GM12878 (cell line): Measurements from ENCODE around the gene FKBP4. TPM values are rescaled to one million over a fixed set of nuclear protein-coding genes. Genes with fewer than 3 reads are reported as not detected.
"Not testable (repeated sequence)": the region's sequence is repeated elsewhere in the genome, so short reads cannot be mapped to it uniquely, and the experiment has no call there.

Experiments used
- ATAC-seq: fragments of 200-7000 bp; cut with Tn5 transposase; 3 replicates; pipeline ENCODE4 v1.9.1; 2020; ENCODE audit warnings: mild to moderate bottlenecking, moderate library complexity
- BruUV-seq: library from RNA; stranded (reverse); fragments of 400-500 nt; replicated peaks from 2 replicates; lab custom pipeline; 2021; lab: Mats Ljungman, UMichigan
- CTCF ChIA-PET: fragments of 300-600 bp; sonication (Branson Sonifier 250); formaldehyde crosslinking; extraction: SDS; loops from one replicate; lab custom pipeline; 2021; ENCODE audit warnings: inconsistent platforms; lab: Yijun Ruan, JAX
- POLR2A ChIA-PET: fragments of 350-600 bp; formaldehyde crosslinking; extraction: SDS; loops from one replicate; lab custom pipeline; 2021; ENCODE audit warnings: inconsistent platforms; lab: Charles Lee
- RAD21 ChIA-PET: fragments of 300-600 bp; sonication (Branson Sonifier 250); formaldehyde crosslinking; loops from one replicate; lab custom pipeline; 2023; ENCODE audit warnings: antibody characterized with exemption; ENCODE audit not compliant: unreplicated experiment; lab: Charles Lee
- SMC1A ChIA-PET: fragments of 300-600 bp; sonication (Branson Sonifier 250); formaldehyde crosslinking; loops from one replicate; lab custom pipeline; 2023; ENCODE audit not compliant: unreplicated experiment, uncharacterized antibody; lab: Charles Lee
- DNase-seq: peaks from one replicate; pipeline ENCODE4 v3.0.0-alpha.2; 2011; ENCODE audit warnings: low read depth, low spot score
- FAIRE-seq: peaks from 3 replicates; lab custom pipeline; 2011; peaks lifted over from hg19 to GRCh38; lab: Jason Lieb, UNC
- H2AFZ ChIP-seq: 2 replicates; pipeline ENCODE4 v1.6.0; 2011; ENCODE audit warnings: low read depth, low read length, control low read depth; ENCODE audit not compliant: control insufficient read depth
- H3K27ac ChIP-seq: 2 replicates; pipeline ENCODE4 v1.5.1; 2011; ENCODE audit warnings: control low read depth; ENCODE audit not compliant: control insufficient read depth, insufficient read depth
- H3K27me3 ChIP-seq, 2 experiments: replicated peaks in 1 of 2; 2 replicates each; pipeline versions ENCODE4 v1.6.0 to v1.6.1; 2011; ENCODE audit warnings: low read length in 1 of 2; ENCODE audit not compliant: control insufficient read depth in 2 of 2, insufficient read depth in 2 of 2
- H3K36me3 ChIP-seq, 2 experiments: 2 replicates each; pipeline ENCODE4 v1.5.1; 2011; ENCODE audit warnings: low read length in 1 of 2; ENCODE audit not compliant: control insufficient read depth in 2 of 2, insufficient read depth in 2 of 2
- H3K4me1 ChIP-seq: 2 replicates; pipeline ENCODE4 v1.6.1; 2011; ENCODE audit warnings: mild to moderate bottlenecking, low read length, moderate library complexity, mixed read lengths; ENCODE audit not compliant: control insufficient read depth, insufficient read depth
- H3K4me2 ChIP-seq: 2 replicates; pipeline ENCODE4 v1.6.0; 2011; ENCODE audit warnings: control low read depth; ENCODE audit not compliant: control insufficient read depth, insufficient read depth
- H3K4me3 ChIP-seq: fragments of 200-600 bp; sonication (generic); 2 replicates; pipeline ENCODE4 v1.5.1; 2016
- H3K79me2 ChIP-seq: 2 replicates; pipeline ENCODE4 v1.6.0; 2011; ENCODE audit warnings: low read length; ENCODE audit not compliant: control insufficient read depth, insufficient read depth
- H3K9ac ChIP-seq: 2 replicates; pipeline ENCODE4 v1.8.0; 2011; ENCODE audit warnings: low read length, control low read depth, mixed read lengths; ENCODE audit not compliant: control insufficient read depth, insufficient read depth
- H3K9me3 ChIP-seq: replicated peaks from 3 replicates; pipeline ENCODE4 v1.5.1; 2011; ENCODE audit warnings: mild to moderate bottlenecking, low read length; ENCODE audit not compliant: control insufficient read depth, insufficient read depth
- H4K20me1 ChIP-seq: 2 replicates; pipeline ENCODE4 v1.6.0; 2011; ENCODE audit not compliant: control insufficient read depth, insufficient read depth
- ASH2L ChIP-seq: fragments of 300-600, 200-600 bp; sonication (generic); IDR thresholded peaks from 2 replicates; pipeline ENCODE4 v1.6.1; 2017; ENCODE audit warnings: low read depth, mild to moderate bottlenecking, borderline replicate concordance
- IKZF1 ChIP-seq: fragments of 450-650 bp; conservative IDR thresholded peaks from 2 replicates; pipeline ENCODE4 v1.6.1; 2017; ENCODE audit warnings: antibody characterized with exemption, mild to moderate bottlenecking
- KLF5 ChIP-seq: fragments of 450-650 bp; IDR thresholded peaks from 2 replicates; pipeline ENCODE4 v1.6.1; 2014; ENCODE audit warnings: mild to moderate bottlenecking; ENCODE audit not compliant: partially characterized antibody
- NFYA ChIP-seq: IDR thresholded peaks from 2 replicates; pipeline ENCODE4 v1.6.1; 2011; ENCODE audit warnings: low read depth, mild to moderate bottlenecking, low read length, improper control_type of control experiment, borderline replicate concordance
- RCOR1 ChIP-seq: conservative IDR thresholded peaks from 2 replicates; pipeline ENCODE4 v1.6.1; 2012; ENCODE audit warnings: low read depth, low read length, improper control_type of control experiment
- ZNF24 ChIP-seq: fragments of 450-650 bp; IDR thresholded peaks from 2 replicates; pipeline ENCODE4 v1.6.1; 2017; ENCODE audit warnings: antibody characterized with exemption, mild to moderate bottlenecking
- WGBS: methylation state at CpG from one replicate; pipeline ENCODE4 v1.1.6; 2016; ENCODE audit warnings: low lambda C conversion rate; ENCODE audit not compliant: insufficient replicate concordance, insufficient coverage; ENCODE audit errors: missing lambda C conversion rate; 5-methylcytosine and 5-hydroxymethylcytosine counted together
- in situ Hi-C: fragments of 300-500 bp; cut with MboI; formaldehyde crosslinking; loops from 9 replicates; pipeline ENCODE4 v1.14.3; 2018; ENCODE audit warnings: mixed read lengths
- intact Hi-C: fragments of 100-400 bp; cut with micrococcal nuclease; formaldehyde crosslinking; loops from one replicate; pipeline ENCODE4 v1.14.2; 2022; ENCODE audit not compliant: unreplicated experiment
- polyA plus RNA-seq, 11 experiments: library from polyadenylated mRNA; depleted of rRNA in 4 of 11; unstranded in 6 of 11; stranded (reverse) in 5 of 11; fragments of >200 nt; fragmentation: Nextera tagmentation in 4 of 11; fragmentation: Illumina TruSeq in 1 of 11; extraction: Ambion mirVana in 4 of 11; extraction: Trizol in 1 of 11; gene quantifications; 1 replicate in 1 of 11; 2 replicates in 10 of 11; pipeline versions ENCODE4 v1.2.1 to v1.2.3, GENCODE V29; 2011 to 2016; ENCODE audit warnings: inconsistent platforms in 2 of 11, missing spikeins in 2 of 11, low read depth in 1 of 11
- total RNA-seq, 4 experiments: library from RNA; depleted of rRNA in 3 of 4; stranded (reverse); fragments of >200 nt in 3 of 4; fragmentation: Illumina TruSeq in 1 of 4; extraction: Trizol in 1 of 4; gene quantifications; 2 replicates each; pipeline versions ENCODE4 v1.2.1 to v1.2.3, GENCODE V29; 2013 to 2021

FKBP4 gene
- total and polyA plus RNA-seq, 10 of the 15 experiments (the other 5 are each of a cell fraction or from before 2014, with no cell fraction given): 8.9 to 90.0 (median 45.4) TPM

GRCh38 chr12:2768224-2768961 lies 26.4 kb upstream of the FKBP4 start:
- intact Hi-C loops: no loop called here
- H4K20me1 ChIP-seq: no peaks in the 10 kb centered on the region; the same call in 1 of the 2 replicates
- 25% methylated on average over 10 of the region's 10 CpGs for WGBS
- ChIA-PET POLR2A (no interaction called here), SMC1A (no interaction called here), RAD21 (no interaction called here), CTCF (no interaction called here)
- BruUV-seq: no TSS peak
- ATAC-seq (peak; percentile 23; the same call in 1 of the 3 replicates), FAIRE-seq (peak; percentile 93), DNase-seq (no peak)
- H3K79me2 ChIP-seq: no peaks in the 10 kb centered on the region
- H3K4me2 ChIP-seq: no peak overlapping the region
- H2AFZ ChIP-seq: no peak overlapping the region
- H3K4me3 ChIP-seq: no peak overlapping the region
- peaks cover 0 to 3% of the 10 kb centered on the region in 2 experiments for H3K27me3 ChIP-seq
- in situ Hi-C loops: no loop called here
- no peaks in the 10 kb centered on the region for H3K9me3 ChIP-seq
- H3K36me3 ChIP-seq: no peaks in the 10 kb centered on the region
- H3K9ac ChIP-seq: no peak overlapping the region
- no peak overlapping the region for H3K27ac ChIP-seq
- no peak for TF ChIP-seq IKZF1
- no peaks in the 10 kb centered on the region for H3K4me1 ChIP-seq

- intact Hi-C loops (no loop called here), in situ Hi-C loops (no loop called here)
- Histone ChIP-seq H4K20me1 (no peaks in the 10 kb centered on the region; the same call in 1 of the 2 replicates), H3K4me2 (no peak overlapping the region), H3K27ac (no peak overlapping the region), H2AFZ (no peak overlapping the region), H3K4me1 (no peaks in the 10 kb centered on the region), H3K4me3 (no peak overlapping the region), H3K27me3 (peaks cover 0 to 3% of the 10 kb centered on the region in 2 experiments), H3K36me3 (no peaks in the 10 kb centered on the region), H3K9me3 (no peaks in the 10 kb centered on the region), H3K79me2 (no peaks in the 10 kb centered on the region), H3K9ac (no peak overlapping the region)
- CTCF ChIA-PET: no interaction called here
- WGBS: 56% methylated on average over 10 of the region's 11 CpGs
- TF ChIP-seq RCOR1 (no peak), ASH2L (no peak), NFYA (no peak), ZNF24 (no peak), KLF5 (no peak)
- FAIRE-seq (no peak), DNase-seq (no peak), ATAC-seq (no peak)
- POLR2A ChIA-PET: no interaction called here
- RAD21 ChIA-PET: no interaction called here
- no TSS peak for BruUV-seq
- SMC1A ChIA-PET: no interaction called here
Observed at GRCh38 chr12:2769866-2770533, 24.8 kb upstream of the FKBP4 start.

- H3K27ac ChIP-seq, H3K79me2 ChIP-seq, H3K4me3 ChIP-seq, POLR2A ChIA-PET, FAIRE-seq, intact Hi-C loops, BruUV-seq, DNase-seq, H4K20me1 ChIP-seq, H3K4me1 ChIP-seq, H3K36me3 ChIP-seq, CTCF ChIA-PET, H3K9ac ChIP-seq, H3K4me2 ChIP-seq, H2AFZ ChIP-seq, in situ Hi-C loops, RAD21 ChIA-PET, H3K9me3 ChIP-seq, H3K27me3 ChIP-seq, SMC1A ChIA-PET, ATAC-seq: not testable (repeated sequence)
- WGBS: 35% methylated on average over 3 of the region's 3 CpGs
Observed at GRCh38 chr12:2770544-2770943, 24.2 kb upstream of the FKBP4 start.
